Progenitor cell of endocrine pancreas (in vitro differentiated cells): ENCODE data around the gene CCDC188. TPM values are rescaled to one million over a fixed set of nuclear protein-coding genes. Genes with fewer than 3 reads are reported as not detected.

Experiments
- DNase-seq: peaks from one replicate; pipeline ENCODE4 v3.0.0; 2021; ENCODE audit warnings: low spot score; ENCODE audit not compliant: unreplicated experiment
- H3K27ac Mint-ChIP-seq: 2 replicates; pipeline ENCODE4 v1.8.0; 2021; ENCODE audit warnings: mild to moderate bottlenecking, moderate library complexity, mixed read lengths
- H3K27me3 Mint-ChIP-seq: 2 replicates; pipeline ENCODE4 v1.8.0; 2021; ENCODE audit warnings: mixed read lengths
- H3K36me3 Mint-ChIP-seq: 2 replicates; pipeline ENCODE4 v1.8.0; 2022; ENCODE audit warnings: mixed read lengths; ENCODE audit not compliant: insufficient read depth
- H3K4me1 Mint-ChIP-seq: 2 replicates; pipeline ENCODE4 v1.8.0; 2021; ENCODE audit warnings: low read depth, mixed read lengths
- H3K4me3 Mint-ChIP-seq: 2 replicates; pipeline ENCODE4 v1.8.0; 2021; ENCODE audit warnings: low read depth, mild to moderate bottlenecking, moderate library complexity, mixed read lengths
- H3K9me3 Mint-ChIP-seq: 2 replicates; pipeline ENCODE4 v1.8.0; 2021; ENCODE audit warnings: low read depth, mixed read lengths
- CTCF ChIP-seq: fragments of 200-600 bp; sonication (generic); IDR thresholded peaks from one replicate; pipeline ENCODE4 v1.5.0; 2021; ENCODE audit warnings: antibody characterized with exemption, mild to moderate bottlenecking; ENCODE audit not compliant: unreplicated experiment
- total RNA-seq: library from RNA; stranded (reverse); gene quantifications from 2 replicates; pipeline ENCODE4 v1.2.1, GENCODE V29; 2021

CCDC188 gene
- total RNA-seq, 1 donor from 2014 or later = 3.3 TPM

DNA sequence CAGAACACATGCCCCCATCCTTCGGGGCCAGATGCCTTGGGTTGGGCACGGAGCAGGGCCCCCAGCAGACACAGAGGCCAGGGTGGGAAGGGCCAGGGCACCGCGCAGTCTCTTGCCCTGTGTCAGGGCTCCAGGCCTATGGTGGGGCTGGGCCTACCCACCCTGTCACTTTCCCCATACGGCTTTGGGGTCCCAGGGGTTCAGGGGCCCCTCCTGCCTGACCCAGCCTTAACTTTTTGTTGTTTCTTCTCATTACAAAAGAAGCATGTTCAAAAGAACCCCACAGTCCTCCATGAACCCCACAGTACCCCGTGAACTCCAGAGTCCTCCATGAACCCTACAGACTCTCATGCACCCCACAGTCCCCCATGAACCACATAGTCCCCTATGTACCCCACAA lies 33.0 kb upstream of the CCDC188 start:
- no peak for TF ChIP-seq CTCF
- H3K27ac Mint-ChIP-seq = no peak overlapping the region
- no peaks in the 10 kb centered on the region for H3K36me3 Mint-ChIP-seq
- H3K9me3 Mint-ChIP-seq = no peaks in the 10 kb centered on the region
- H3K4me3 Mint-ChIP-seq = no peak overlapping the region
- DNase-seq = no peak
- H3K27me3 Mint-ChIP-seq = no peaks in the 10 kb centered on the region
- peaks cover 12% of the 10 kb centered on the region for H3K4me1 Mint-ChIP-seq

- H3K27me3 Mint-ChIP-seq = no peaks in the 10 kb centered on the region
- H3K36me3 Mint-ChIP-seq = no peaks in the 10 kb centered on the region
- no peak for TF ChIP-seq CTCF
- no peak for DNase-seq
- no peaks in the 10 kb centered on the region for H3K9me3 Mint-ChIP-seq
- peaks cover 12% of the 10 kb centered on the region for H3K4me1 Mint-ChIP-seq
- H3K27ac Mint-ChIP-seq = peak overlapping the region; percentile 76
- no peak overlapping the region for H3K4me3 Mint-ChIP-seq
Observed at GRCh38 chr22:20183101-20183500, 32.2 kb upstream of the CCDC188 start.

DNA sequence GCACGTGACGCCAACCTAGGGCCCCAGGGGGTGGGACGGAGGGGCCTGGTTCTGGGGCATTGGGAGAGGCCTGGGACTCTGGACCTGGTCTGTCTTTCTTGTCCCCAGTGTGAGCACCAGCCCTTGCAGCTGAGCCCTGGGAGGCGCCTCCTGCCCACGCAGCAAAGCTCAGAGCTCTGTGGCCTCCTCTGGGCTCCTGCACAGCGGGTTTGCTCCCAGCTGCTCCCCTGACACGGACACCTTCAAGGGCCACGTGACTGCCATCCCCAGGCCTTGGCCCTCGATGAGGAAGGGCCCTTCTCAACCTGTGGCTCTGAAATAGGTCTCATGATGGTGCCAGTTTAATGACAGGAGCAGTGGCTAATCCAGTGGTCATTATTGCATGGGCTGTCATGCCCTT lies 31.5 kb upstream of the CCDC188 start:
- no peak for DNase-seq
- Mint-ChIP-seq H3K27ac (no peak overlapping the region), H3K4me1 (peaks cover 12% of the 10 kb centered on the region), H3K36me3 (no peaks in the 10 kb centered on the region), H3K4me3 (no peak overlapping the region), H3K9me3 (no peaks in the 10 kb centered on the region), H3K27me3 (no peaks in the 10 kb centered on the region)
- no peak for TF ChIP-seq CTCF

DNA sequence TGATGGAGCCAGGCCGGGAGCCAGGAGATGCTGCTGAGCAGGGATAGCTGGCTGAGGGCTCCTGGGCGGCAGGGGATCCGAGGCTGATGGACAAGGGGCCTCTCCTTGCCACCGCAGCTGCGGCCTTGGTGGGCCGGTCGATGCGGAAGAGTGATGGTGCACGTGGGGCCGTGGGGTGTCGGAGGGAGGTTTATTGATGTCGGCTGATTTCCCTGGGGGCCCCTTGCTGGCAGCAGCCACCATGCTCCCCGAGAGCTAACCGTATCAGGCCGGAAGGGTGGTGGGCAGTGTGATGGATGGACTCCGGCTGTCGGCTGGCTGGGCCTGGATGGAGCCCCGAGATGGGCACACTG lies 31.0 kb upstream of the CCDC188 start:
- Mint-ChIP-seq H3K9me3 (no peaks in the 10 kb centered on the region), H3K36me3 (no peaks in the 10 kb centered on the region), H3K4me1 (peaks cover 10% of the 10 kb centered on the region), H3K27me3 (no peaks in the 10 kb centered on the region), H3K27ac (no peak overlapping the region), H3K4me3 (no peak overlapping the region)
- no peak for DNase-seq
- TF ChIP-seq CTCF = no peak

DNA sequence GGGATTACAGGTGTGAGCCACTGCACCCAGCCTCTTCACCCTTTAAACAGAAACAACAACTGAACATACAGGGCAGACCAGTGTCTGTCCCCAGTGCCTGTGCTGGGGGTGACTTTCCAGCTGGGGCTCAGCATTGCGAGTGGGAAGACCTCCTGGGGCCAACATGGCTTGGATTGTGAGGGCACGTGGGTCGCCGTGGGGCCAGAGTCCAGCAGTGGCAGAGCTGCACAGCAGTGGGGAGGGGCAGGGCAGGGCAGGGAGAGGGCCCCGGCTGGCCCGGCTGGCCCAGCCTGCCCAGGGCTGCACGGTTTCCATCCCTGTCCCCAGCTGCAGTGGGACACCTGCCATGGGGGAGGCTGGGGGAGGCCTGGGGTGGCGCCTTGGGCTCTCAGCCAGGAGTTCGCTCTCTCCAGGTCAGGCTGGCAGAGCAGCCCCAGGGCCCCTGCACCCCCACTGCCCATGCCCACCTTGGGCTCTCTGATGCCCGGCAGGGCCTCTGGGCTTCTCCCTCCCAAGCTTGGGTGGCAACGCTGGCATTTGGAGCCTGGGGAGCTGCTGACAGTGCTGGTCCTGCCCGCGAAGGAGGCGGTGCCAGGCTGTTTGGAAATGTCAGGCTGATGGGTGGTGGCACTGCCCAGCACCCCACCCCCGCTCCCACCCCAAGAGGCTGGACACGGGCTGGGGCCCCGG lies 30.5 kb upstream of the CCDC188 start:
- H3K27ac Mint-ChIP-seq = no peak overlapping the region
- H3K36me3 Mint-ChIP-seq = no peaks in the 10 kb centered on the region
- TF ChIP-seq CTCF = no peak
- no peaks in the 10 kb centered on the region for H3K9me3 Mint-ChIP-seq
- no peaks in the 10 kb centered on the region for H3K27me3 Mint-ChIP-seq
- no peak overlapping the region for H3K4me3 Mint-ChIP-seq
- DNase-seq = no peak
- H3K4me1 Mint-ChIP-seq = peaks cover 7% of the 10 kb centered on the region
